Measurements from ENCODE around the gene C3orf38.

The C3orf38 gene

GRCh38 chr3:88188436-88188835 lies 38.7 kb downstream of the C3orf38 start:
- DNase-seq (ENCODE audit: extremely low read depth, low read depth) = no peak

DNA sequence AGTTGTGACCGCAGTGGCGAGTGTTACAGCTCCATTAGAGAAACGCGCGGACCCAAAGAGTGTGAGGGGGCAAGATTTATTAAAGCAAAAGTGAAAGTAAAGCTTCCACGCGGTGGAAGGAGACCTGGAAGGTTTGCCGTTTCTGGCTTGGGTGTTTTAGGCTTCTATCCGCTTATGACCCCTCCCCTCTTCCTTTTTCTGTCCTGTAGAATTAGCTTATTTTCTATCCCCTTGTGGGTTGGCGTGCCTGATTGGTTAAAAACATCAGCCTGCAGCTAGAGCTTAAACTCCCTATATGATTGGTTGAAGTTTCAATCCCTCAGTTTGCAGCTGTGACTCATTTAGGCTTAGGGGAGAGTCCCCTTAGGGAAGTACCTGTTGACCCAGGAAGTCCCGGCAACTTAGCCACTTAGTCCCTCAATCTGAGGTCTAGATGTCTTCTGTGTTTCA lies 39.6 kb downstream of the C3orf38 start:
- TF ChIP-seq, protein P1, sequence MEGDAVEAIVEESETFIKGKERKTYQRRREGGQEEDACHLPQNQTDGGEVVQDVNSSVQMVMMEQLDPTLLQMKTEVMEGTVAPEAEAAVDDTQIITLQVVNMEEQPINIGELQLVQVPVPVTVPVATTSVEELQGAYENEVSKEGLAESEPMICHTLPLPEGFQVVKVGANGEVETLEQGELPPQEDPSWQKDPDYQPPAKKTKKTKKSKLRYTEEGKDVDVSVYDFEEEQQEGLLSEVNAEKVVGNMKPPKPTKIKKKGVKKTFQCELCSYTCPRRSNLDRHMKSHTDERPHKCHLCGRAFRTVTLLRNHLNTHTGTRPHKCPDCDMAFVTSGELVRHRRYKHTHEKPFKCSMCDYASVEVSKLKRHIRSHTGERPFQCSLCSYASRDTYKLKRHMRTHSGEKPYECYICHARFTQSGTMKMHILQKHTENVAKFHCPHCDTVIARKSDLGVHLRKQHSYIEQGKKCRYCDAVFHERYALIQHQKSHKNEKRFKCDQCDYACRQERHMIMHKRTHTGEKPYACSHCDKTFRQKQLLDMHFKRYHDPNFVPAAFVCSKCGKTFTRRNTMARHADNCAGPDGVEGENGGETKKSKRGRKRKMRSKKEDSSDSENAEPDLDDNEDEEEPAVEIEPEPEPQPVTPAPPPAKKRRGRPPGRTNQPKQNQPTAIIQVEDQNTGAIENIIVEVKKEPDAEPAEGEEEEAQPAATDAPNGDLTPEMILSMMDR (IDR thresholded peaks at IDR 0.05; ENCODE audit: low read depth, low read length) = no peak
- no peak for DNase-seq (ENCODE audit: extremely low read depth, low read depth)

More at GRCh38 chr3:88188436-88188835, 38.7 kb downstream of the C3orf38 start:
- TF ChIP-seq, protein P1 (IDR thresholded peaks at IDR 0.05; ENCODE audit: low read depth, low read length) = no peak

GRCh38 chr3:88191872-88192409 lies 42.2 kb downstream of the C3orf38 start:
- TF ChIP-seq, protein P1 (IDR thresholded peaks at IDR 0.05; ENCODE audit: low read depth, low read length) = no peak
- DNase-seq (ENCODE audit: extremely low read depth, low read depth) = no peak

DNA sequence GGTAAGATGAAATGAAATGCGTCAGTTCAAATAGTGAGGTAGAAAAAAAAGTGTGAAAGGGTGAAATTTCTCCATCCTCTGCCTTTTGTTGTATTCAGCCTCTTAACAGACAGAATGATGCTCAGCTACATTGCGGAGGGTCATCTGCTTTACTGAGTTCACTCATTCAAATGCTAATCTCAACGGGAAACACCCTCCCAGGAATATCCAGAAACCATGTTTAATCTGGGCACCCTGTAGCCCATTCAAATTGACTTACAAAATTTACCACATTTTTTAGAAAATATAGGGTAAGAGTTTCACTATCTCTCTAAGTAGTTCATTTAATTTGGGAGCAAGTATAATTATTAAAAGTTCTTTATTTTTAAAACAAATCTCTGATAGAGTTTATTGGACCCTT lies 42.9 kb downstream of the C3orf38 start:
- TF ChIP-seq, protein P1 (IDR thresholded peaks at IDR 0.05; ENCODE audit: low read depth, low read length) = no peak
- no peak for DNase-seq (ENCODE audit: extremely low read depth, low read depth)

GRCh38 chr3:88195951-88196434 lies 46.2 kb downstream of the C3orf38 start:
- no peak for DNase-seq (ENCODE audit: extremely low read depth, low read depth)
- TF ChIP-seq, protein P1 (IDR thresholded peaks at IDR 0.05; ENCODE audit: low read depth, low read length) = no peak

DNA sequence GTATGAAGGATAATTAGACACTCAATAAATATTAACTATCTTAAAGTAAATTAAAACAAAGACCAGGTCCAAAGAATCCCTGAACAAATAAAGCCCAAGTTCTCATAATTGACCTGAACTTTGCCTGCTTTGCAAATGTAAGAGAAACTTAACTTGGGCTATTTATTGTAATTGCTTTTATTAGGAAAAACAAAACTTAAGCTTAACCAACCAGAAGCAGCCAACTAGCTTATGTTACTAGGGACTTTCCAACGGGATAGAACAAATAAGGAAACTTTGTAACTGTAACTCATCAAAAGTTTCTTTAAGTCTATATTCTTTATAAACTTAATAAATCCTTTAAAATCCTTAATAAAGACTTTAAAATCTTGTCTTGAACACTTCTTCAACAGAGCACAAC lies 48.4 kb downstream of the C3orf38 start:
- no peak for DNase-seq (ENCODE audit: extremely low read depth, low read depth)
- TF ChIP-seq, protein P1 (IDR thresholded peaks at IDR 0.05; ENCODE audit: low read depth, low read length) = no peak

DNA sequence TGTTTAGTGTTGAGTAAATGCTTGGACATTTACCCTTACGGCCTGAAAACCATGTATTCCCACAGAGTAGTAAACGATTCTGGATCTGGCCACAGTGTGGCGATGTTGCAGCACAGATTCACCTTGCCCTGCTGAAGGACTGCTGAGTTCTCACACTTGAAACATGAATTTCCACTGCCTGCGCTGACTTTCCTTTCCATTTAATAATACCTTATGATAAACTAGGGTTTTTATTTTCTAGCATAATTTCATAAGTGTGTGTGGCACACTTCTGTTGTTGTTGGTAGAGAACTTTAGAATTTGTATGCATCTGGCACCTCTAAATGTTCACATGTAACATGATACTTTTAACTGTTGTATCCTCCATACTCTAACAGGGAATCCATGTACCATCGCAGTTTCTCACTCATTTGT lies 53.9 kb downstream of the C3orf38 start:
- no peak for DNase-seq (ENCODE audit: extremely low read depth, low read depth)
- TF ChIP-seq, protein P1 (IDR thresholded peaks at IDR 0.05; ENCODE audit: low read depth, low read length) = peak; percentile 89
